GM12874 (cell line): ENCODE data around the gene MAGIX.

ENCODE experiments used
- TF ChIP-seq, protein P1 (sequence below): IDR thresholded peaks from 2 replicates; pipeline ENCODE4 v1.5.1; 2011; ENCODE audit warnings: low read depth, mild to moderate bottlenecking, control low read depth, low read length, moderate library complexity; ENCODE audit not compliant: insufficient read depth

The MAGIX gene

DNA sequence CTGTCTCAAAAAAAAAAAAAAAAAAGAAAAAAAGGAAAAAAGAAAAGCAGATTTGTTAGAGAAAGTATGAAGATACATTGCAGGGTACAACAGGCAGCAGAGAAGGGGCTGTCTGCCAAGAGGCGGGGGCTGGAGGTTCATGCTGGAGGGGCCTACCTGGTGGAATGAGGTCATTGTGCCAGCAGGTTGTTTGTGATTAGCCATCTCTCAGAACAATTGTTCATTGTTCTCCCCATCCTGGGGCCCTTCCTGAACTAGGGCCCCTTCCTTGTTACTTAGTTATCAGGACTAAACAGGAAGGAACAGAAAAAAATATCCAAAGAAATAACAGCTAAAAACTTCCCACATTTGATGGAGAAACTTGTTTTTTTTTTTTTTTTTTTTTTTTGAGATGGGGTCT is 25.1 kb upstream of the MAGIX start:
- TF ChIP-seq, protein P1, sequence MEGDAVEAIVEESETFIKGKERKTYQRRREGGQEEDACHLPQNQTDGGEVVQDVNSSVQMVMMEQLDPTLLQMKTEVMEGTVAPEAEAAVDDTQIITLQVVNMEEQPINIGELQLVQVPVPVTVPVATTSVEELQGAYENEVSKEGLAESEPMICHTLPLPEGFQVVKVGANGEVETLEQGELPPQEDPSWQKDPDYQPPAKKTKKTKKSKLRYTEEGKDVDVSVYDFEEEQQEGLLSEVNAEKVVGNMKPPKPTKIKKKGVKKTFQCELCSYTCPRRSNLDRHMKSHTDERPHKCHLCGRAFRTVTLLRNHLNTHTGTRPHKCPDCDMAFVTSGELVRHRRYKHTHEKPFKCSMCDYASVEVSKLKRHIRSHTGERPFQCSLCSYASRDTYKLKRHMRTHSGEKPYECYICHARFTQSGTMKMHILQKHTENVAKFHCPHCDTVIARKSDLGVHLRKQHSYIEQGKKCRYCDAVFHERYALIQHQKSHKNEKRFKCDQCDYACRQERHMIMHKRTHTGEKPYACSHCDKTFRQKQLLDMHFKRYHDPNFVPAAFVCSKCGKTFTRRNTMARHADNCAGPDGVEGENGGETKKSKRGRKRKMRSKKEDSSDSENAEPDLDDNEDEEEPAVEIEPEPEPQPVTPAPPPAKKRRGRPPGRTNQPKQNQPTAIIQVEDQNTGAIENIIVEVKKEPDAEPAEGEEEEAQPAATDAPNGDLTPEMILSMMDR = no peak

DNA sequence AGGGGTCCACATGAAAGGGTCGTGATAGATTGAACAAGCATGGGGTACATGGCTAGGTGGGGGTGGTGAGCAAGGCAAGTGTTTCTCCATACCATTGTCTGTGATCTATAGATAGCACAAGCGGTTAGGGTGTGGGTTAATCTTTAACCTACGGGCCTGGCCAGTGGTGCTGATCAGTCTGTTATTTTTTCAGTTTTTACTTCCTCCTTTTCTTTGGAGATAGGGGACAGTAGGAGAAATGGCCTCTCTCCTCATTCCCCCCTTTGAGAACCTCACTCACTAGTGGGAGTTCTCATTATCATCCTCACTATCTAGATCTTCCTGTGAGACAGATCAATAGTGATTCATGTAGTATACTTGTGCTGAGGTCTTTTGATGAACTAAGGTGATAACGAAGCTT is 22.8 kb upstream of the MAGIX start:
- TF ChIP-seq, protein P1 = no peak

DNA sequence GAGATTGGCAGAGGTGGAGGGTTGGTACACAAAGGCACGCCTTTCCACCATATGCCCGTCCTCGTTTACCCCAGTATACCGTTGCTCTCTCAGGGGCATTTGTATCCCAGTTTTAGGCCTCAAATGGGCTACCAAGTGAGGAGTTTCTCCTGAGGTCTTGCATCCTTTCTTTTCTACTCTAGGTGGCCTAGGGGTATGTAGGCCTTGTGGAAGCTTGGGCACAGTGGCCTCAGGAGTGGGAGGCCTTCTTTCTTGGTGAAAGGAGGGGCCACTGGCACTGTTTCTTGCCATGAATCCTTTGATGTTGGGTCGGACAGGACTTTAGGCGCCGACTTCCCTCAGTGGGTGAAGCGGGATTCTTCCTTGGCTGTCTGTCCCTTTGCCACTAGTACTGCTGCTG is 15.3 kb upstream of the MAGIX start:
- TF ChIP-seq, protein P1 = no peak

DNA sequence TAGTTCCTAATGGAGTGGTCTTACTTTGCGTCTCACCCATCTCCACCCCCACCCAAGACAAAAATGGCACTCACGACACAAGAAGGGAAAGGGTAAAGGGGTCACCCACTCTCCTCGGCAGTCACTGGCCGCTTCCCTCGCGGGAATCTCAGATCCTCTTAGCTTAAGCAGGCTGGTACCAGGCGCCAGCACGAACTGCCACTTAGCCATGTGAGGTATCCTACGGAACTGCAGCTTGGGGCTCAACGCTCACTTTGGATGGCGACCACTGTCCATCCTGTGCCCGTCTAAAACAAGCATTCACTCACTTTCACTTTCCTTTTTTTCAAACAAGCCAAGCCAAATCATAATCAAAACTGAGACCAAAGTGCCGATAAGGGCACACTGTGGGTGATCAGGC is 14.6 kb upstream of the MAGIX start:
- TF ChIP-seq, protein P1 = no peak

DNA sequence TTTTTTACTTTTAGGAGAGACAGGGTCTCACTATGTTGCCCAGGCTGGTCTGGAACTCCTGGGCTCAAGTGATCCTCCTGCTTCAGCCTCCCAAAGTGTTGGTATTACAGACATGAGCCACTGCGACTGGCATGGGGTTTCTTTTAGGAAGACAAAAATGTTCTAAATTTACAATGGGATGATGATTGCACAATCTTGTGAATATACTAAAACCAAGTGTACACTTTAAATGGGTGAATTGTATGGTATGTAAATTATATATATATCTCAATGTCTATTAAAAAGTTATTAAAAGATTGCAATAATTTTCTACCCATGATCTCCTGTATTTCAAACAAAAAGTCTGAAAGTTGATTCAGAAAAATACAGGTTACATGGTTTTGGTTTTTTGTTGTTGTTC is 9.1 kb upstream of the MAGIX start:
- TF ChIP-seq, protein P1 = no peak

DNA sequence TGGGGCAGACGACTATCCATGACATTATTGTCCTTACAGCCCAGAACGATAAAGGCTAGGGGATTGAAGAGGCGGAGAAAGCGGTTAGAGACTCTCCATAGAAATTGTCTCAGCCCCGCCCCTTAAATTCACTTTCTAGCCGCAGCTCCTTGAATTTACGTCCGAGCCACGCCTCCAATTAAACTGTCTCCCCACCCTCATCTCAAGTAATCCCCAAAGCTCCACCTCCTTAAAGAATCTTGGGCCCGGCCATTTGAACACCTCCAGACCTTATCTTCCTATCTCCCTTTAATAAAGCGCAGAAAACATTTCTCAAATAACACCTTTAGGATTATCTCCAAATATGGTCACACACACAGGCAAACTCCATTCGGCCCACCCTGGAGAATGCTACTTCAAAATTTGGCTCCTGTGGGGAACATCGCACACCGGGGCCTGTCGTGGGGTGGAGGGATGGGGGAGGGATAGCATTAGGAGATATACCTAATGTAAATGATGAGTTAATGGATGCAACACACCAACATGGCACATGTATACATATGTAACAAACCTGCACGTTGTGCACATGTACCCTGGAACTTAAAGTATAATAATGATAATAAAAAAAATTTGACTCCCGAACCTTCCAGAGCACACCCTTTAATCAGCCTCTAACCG is 7.2 kb upstream of the MAGIX start:
- TF ChIP-seq, protein P1 = no peak

DNA sequence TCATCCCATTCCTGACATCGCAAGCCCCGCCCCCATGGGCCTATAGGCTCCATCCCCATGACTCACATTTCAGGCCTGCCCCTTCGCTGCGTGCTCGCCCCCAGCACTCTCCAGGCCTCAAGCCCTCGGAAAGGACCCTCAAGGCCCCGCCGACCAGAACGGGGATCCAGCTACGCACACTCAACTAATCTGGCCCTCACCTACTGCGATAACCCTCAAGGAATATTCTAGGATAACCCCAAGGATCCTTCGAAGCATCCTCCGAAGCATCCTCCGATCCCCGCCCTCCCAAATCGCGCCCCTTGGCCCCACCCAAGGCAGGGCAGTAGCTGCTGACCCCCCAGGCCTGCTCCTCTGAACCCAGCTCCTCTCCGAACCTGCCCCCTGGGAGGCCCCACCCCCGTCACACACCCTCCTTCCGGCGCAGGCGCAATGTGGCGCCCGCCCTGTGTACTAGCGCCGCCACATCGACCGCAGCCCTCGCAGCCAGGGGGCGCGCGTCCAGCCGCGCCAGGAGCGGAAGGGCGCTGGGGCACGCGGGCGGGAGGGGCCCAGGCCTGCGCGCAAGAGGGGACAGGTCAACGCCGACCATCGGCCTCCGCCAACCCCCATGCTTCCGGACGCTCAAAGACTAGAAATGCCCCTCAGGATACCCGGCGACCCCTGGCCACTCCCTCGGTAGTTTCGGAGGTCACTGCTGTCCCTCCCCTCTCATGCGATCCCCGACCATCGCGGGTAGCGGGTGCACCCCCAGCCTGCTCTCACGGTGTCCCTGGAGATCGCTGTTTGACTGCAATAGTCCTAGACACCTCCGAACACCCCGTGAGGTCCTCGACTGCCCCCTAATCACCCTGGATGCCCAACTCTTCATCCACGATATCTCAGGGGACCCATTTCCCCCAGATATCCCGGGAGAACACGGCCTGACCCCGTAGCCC is 6.4 kb upstream of the MAGIX start:
- TF ChIP-seq, protein P1 = peak; percentile 68
